Loucy (cell line): ENCODE results near the gene TRIOBP.

Experiments used
- CTCF ChIP-seq: fragments of 200-600 bp; sonication (generic); conservative IDR thresholded peaks from 2 replicates; pipeline ENCODE4 v1.5.1; 2014; ENCODE audit warnings: mild to moderate bottlenecking, antibody characterized with exemption, low read length
- EZH2phosphoT487 ChIP-seq: fragments of 200-600 bp; IDR thresholded peaks from 2 replicates; pipeline ENCODE4 v1.6.1; 2018; ENCODE audit warnings: antibody characterized with exemption, mild to moderate bottlenecking, moderate library complexity, borderline replicate concordance

- TF ChIP-seq CTCF = no peak
- TF ChIP-seq EZH2phosphoT487 = no peak
Observed at GRCh38 chr22:37725551-37726240, 28.8 kb downstream of the TRIOBP start.
